Immature natural killer cell (primary cell): ENCODE data around the gene BST2. TPM values are rescaled to one million over a fixed set of nuclear protein-coding genes. Genes with fewer than 3 reads are reported as not detected.

ENCODE experiments used
- DNase-seq, 3 donors: peaks; one replicate each; pipeline ENCODE4 v3.0.0; 2022; ENCODE audit warnings: mixed read lengths in 1 of 3
- H3K27ac Mint-ChIP-seq, 6 donors: one replicate each; pipeline ENCODE4 v1.8.0; 2020; ENCODE audit warnings: mixed read lengths in 6 of 6, mild to moderate bottlenecking in 5 of 6, inconsistent platforms in 4 of 6, moderate library complexity in 3 of 6
- H3K27me3 Mint-ChIP-seq, 3 donors: one replicate each; pipeline ENCODE4 v1.8.0; 2020 to 2021; ENCODE audit warnings: low read depth in 3 of 3, mild to moderate bottlenecking in 3 of 3, mixed read lengths in 3 of 3, moderate library complexity in 3 of 3, inconsistent platforms in 1 of 3
- H3K36me3 Mint-ChIP-seq, 3 donors: one replicate each; pipeline ENCODE4 v1.8.0; 2020; ENCODE audit warnings: mixed read lengths in 3 of 3, inconsistent platforms in 2 of 3, mild to moderate bottlenecking in 2 of 3
- H3K4me1 Mint-ChIP-seq, 2 donors: one replicate each; pipeline ENCODE4 v1.8.0; 2020; ENCODE audit warnings: inconsistent platforms in 2 of 2, mild to moderate bottlenecking in 2 of 2, mixed read lengths in 2 of 2, moderate library complexity in 1 of 2
- H3K4me3 Mint-ChIP-seq, 5 donors: one replicate each; pipeline ENCODE4 v1.8.0; 2020; ENCODE audit warnings: mild to moderate bottlenecking in 5 of 5, mixed read lengths in 5 of 5, inconsistent platforms in 3 of 5, moderate library complexity in 3 of 5
- H3K9me3 Mint-ChIP-seq, 6 donors: one replicate each; pipeline ENCODE4 v1.8.0; 2020; ENCODE audit warnings: mild to moderate bottlenecking in 6 of 6, mixed read lengths in 6 of 6, inconsistent platforms in 4 of 6, moderate library complexity in 3 of 6
- polyA plus RNA-seq, 3 donors: library from polyadenylated mRNA; unstranded; fragments of 300-500 nt; fragmentation: Illumina TruSeq; gene quantifications; one replicate each; pipeline ENCODE4 v1.2.3, GENCODE V29; 2021

The BST2 gene, protein sequence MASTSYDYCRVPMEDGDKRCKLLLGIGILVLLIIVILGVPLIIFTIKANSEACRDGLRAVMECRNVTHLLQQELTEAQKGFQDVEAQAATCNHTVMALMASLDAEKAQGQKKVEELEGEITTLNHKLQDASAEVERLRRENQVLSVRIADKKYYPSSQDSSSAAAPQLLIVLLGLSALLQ
- polyA plus RNA-seq = 100 to 1,000 TPM; 326 to 394 (median 383) TPM

GRCh38 chr19:17405250-17406045 lies at the start of gene BST2:
BST2 (minus strand) TSS chr19:17405630; CDS start chr19:17405575, 55 bp downstream.
- peak within 1 kb of the TSS; percentile 89 to 97 (median 94) for H3K27ac Mint-ChIP-seq
- H3K36me3 Mint-ChIP-seq = peaks cover 0 to 8% (median 3%) of the 10 kb centered on the region in 3 donors
- no peaks in the 10 kb centered on the region for H3K9me3 Mint-ChIP-seq
- peak within 1 kb of the TSS; percentile 87 to 96 (median 95) for H3K4me3 Mint-ChIP-seq
- H3K4me1 Mint-ChIP-seq = peaks cover 53 to 56% of the 10 kb centered on the region in 2 donors
- DNase-seq = peak; percentile 78 to 80 (median 79)
- peaks cover 4% of the 10 kb centered on the region in 3 donors for H3K27me3 Mint-ChIP-seq

GRCh38 chr19:17454576-17455071 lies 49.2 kb upstream of the BST2 start:
- no peak for DNase-seq
- Mint-ChIP-seq H3K27me3 (peaks cover 15 to 30% (median 29%) of the 10 kb centered on the region in 3 donors), H3K4me3 (no peak overlapping the region), H3K9me3 (no peaks in the 10 kb centered on the region), H3K27ac (no peak overlapping the region), H3K4me1 (peaks cover 5 to 11% of the 10 kb centered on the region in 2 donors), H3K36me3 (peaks cover 0 to 3% (median 0%) of the 10 kb centered on the region in 3 donors)

GRCh38 chr19:17451820-17452219 lies 46.4 kb upstream of the BST2 start:
- Mint-ChIP-seq H3K36me3 (peaks cover 0 to 3% (median 0%) of the 10 kb centered on the region in 3 donors), H3K4me1 (peaks cover 8 to 11% of the 10 kb centered on the region in 2 donors), H3K27ac (no peak overlapping the region), H3K9me3 (no peaks in the 10 kb centered on the region), H3K4me3 (no peak overlapping the region), H3K27me3 (peaks cover 13 to 30% (median 24%) of the 10 kb centered on the region in 3 donors)
- DNase-seq = no peak

GRCh38 chr19:17450264-17451075 lies 45.0 kb upstream of the BST2 start:
- peaks cover 8 to 11% of the 10 kb centered on the region in 2 donors for H3K4me1 Mint-ChIP-seq
- peaks cover 0 to 3% (median 0%) of the 10 kb centered on the region in 3 donors for H3K36me3 Mint-ChIP-seq
- H3K4me3 Mint-ChIP-seq = peak overlapping the region in 1 of 5 donors; percentile 49
- no peaks in the 10 kb centered on the region for H3K9me3 Mint-ChIP-seq
- no peak overlapping the region for H3K27ac Mint-ChIP-seq
- H3K27me3 Mint-ChIP-seq = peaks cover 9 to 23% (median 23%) of the 10 kb centered on the region in 3 donors
- DNase-seq = no peak

DNA sequence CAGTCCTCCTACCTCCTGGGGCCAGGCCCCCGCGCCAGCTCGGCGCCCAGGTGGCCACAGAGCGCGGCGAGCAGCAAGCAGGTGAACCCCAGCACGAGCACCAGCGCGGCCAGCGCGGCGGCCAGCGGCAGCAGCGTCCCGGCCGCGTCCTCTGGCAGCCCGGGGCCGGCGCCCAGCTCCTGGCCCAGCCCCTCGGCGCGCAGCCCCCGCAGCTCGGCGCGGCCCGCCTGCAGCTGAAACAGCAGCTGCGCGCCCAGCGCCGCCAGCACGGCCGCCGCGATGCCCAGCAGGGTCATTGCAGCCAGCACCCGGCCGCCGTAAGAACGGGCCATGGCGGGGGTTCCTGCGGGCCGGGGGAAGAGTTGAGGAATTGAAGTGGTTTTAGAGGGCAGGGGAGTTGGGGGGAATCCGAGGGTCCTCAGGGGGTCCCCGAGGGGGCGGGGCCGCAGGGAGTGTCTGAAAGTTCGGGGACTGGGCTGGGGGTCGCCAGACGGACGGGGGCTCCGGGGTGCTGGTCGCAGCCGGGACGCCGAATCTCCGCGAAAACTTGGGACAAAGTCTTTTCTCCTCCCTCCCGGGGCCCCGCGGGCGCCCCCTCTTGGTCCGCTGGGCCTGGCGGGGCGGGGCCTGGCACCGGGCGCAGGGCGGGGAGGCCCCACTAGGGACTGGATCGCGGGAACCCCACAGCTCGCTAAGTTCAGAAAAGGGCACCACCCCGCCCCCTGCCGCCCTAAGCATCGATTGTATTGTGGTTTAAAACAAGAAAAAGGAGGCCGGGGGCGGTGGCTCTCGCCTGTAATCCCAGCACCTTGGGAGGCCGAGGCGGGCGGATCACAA lies 42.9 kb upstream of the BST2 start, which contains the start of gene TMEM221:
Gene TMEM221, minus strand, starts transcription at position 538 of the 837 bp plus-strand sequence. Its CDS starts 206 bp downstream, at position 332.
- H3K9me3 Mint-ChIP-seq = no peaks in the 10 kb centered on the region
- H3K27ac Mint-ChIP-seq = no peak within 1 kb of the TSS
- peak within 1 kb of the TSS in 3 of 5 donors; percentile 10 to 42 (median 36) for H3K4me3 Mint-ChIP-seq
- peak; percentile 24 to 35 (median 32) for DNase-seq
- peaks cover 0 to 3% (median 0%) of the 10 kb centered on the region in 3 donors for H3K36me3 Mint-ChIP-seq
- H3K27me3 Mint-ChIP-seq = peaks cover 5 to 14% (median 10%) of the 10 kb centered on the region in 3 donors
- H3K4me1 Mint-ChIP-seq = peaks cover 5 to 8% of the 10 kb centered on the region in 2 donors

DNA sequence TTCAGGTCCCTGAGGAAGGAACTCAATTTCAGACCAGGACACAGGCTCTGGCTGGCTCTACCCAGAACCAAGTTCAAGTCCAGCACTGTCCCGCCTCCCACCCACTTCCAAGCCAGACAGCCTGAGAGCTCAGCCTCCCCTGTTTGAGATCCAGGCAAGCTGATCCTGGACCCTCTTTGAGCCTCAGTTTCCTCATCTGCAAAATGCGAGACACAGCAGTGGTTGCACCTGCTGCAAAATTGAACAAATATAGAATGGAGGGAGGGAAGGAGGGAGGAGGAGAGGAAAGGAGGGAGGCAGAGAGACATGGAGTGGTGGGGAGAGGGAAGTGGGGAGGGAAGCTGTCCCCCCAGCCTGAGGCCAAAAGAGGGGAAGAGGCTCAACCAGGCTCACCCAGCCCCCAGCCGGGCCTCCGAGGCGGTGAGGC lies 42.3 kb upstream of the BST2 start:
- Mint-ChIP-seq H3K4me1 (peaks cover 5 to 7% of the 10 kb centered on the region in 2 donors), H3K9me3 (no peaks in the 10 kb centered on the region), H3K27me3 (peaks cover 4 to 12% (median 8%) of the 10 kb centered on the region in 3 donors), H3K27ac (no peak overlapping the region), H3K4me3 (peak overlapping the region in 2 of 5 donors; percentile 10 to 42), H3K36me3 (peaks cover 0 to 3% (median 0%) of the 10 kb centered on the region in 3 donors)
- no peak for DNase-seq

GRCh38 chr19:17445526-17446165 lies 40.2 kb upstream of the BST2 start:
- H3K4me3 Mint-ChIP-seq = no peak overlapping the region
- H3K36me3 Mint-ChIP-seq = peaks cover 0 to 3% (median 0%) of the 10 kb centered on the region in 3 donors
- H3K27me3 Mint-ChIP-seq = peaks cover 2 to 8% (median 8%) of the 10 kb centered on the region in 3 donors
- DNase-seq = no peak
- no peak overlapping the region for H3K27ac Mint-ChIP-seq
- no peaks in the 10 kb centered on the region for H3K9me3 Mint-ChIP-seq
- H3K4me1 Mint-ChIP-seq = peaks cover 5 to 7% of the 10 kb centered on the region in 2 donors

- DNase-seq = peak in 2 of 3 donors; percentile 19
- no peak overlapping the region for H3K4me3 Mint-ChIP-seq
- no peaks in the 10 kb centered on the region for H3K4me1 Mint-ChIP-seq
- H3K9me3 Mint-ChIP-seq = no peaks in the 10 kb centered on the region
- H3K27ac Mint-ChIP-seq = no peak overlapping the region
- peaks cover 0 to 3% (median 2%) of the 10 kb centered on the region in 3 donors for H3K27me3 Mint-ChIP-seq
- H3K36me3 Mint-ChIP-seq = no peaks in the 10 kb centered on the region
These were observed 36.0 kb upstream of the BST2 start for GRCh38 chr19:17441241-17442021.

DNA sequence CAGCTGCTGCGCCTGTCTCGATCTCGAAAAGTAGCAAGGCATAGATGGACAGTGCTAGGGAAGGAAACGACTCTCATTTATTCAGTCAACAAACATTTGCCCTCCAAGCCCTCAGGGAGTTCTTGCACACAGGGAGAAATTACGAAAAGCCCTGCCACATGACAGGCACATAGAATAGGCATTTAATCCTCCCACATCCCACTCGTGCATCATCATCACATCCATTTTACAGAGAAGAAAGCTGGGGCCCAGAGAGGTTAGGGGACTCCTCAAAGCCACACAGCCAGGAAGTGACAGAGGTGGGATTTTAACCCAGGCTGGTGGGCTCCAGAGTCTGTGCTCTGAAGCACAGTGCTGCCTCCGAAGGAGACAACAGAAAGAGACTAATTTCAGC lies 31.4 kb upstream of the BST2 start:
- Mint-ChIP-seq H3K27me3 (peaks cover 2 to 3% (median 2%) of the 10 kb centered on the region in 3 donors), H3K36me3 (no peaks in the 10 kb centered on the region), H3K4me1 (no peaks in the 10 kb centered on the region), H3K4me3 (no peak overlapping the region), H3K9me3 (no peaks in the 10 kb centered on the region), H3K27ac (no peak overlapping the region)
- DNase-seq = no peak

DNA sequence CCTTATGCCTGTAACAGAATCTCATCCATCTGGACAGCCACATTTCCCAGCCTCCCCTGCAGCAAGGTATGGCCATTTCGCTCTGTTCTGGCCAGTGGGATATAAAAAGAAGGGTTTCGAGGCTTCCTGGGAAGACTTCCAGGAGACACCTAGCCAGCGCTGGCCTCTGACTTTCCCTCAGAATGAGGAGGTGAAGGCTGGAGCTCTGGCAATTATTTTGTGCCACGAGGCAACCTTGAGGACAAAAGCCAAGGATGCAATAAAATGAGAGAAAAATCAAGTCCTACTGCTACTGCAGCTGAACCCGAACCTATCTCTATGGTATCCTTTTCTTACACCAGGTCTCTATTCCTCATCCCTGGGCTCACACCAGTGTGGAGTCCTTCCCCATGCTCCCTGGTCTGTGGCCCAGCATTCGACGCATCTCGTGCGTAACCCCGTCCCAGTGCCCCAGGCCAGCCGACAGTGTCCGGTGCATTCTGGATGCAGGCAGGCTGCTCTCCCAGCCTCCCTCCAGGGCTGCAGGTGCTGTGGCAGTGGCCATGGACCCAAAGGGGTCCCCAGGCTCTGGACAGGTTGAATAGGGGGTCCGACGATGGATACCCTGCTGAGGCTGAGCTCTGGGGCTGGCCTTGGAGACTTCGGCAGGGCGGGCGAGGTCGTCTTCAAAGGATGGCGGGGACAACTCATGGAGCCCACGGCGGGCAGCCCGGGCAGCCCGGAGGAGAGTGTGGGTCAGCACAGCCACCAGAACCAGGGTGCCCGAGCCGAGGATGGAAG lies 30.9 kb upstream of the BST2 start:
- Mint-ChIP-seq H3K27me3 (peaks cover 2 to 3% (median 2%) of the 10 kb centered on the region in 3 donors), H3K36me3 (no peaks in the 10 kb centered on the region), H3K27ac (no peak overlapping the region), H3K4me3 (no peak overlapping the region), H3K9me3 (no peaks in the 10 kb centered on the region), H3K4me1 (no peaks in the 10 kb centered on the region)
- no peak for DNase-seq

GRCh38 chr19:17435218-17435617 lies 29.8 kb upstream of the BST2 start:
- H3K27me3 Mint-ChIP-seq = peaks cover 2 to 3% (median 2%) of the 10 kb centered on the region in 3 donors
- H3K4me1 Mint-ChIP-seq = no peaks in the 10 kb centered on the region
- no peaks in the 10 kb centered on the region for H3K36me3 Mint-ChIP-seq
- no peak for DNase-seq
- no peak overlapping the region for H3K4me3 Mint-ChIP-seq
- H3K9me3 Mint-ChIP-seq = no peaks in the 10 kb centered on the region
- no peak overlapping the region for H3K27ac Mint-ChIP-seq
